Ramos (cell line): ENCODE results near the gene MTFR1L.

Source experiments
- in situ Hi-C: fragments of 300-500 bp; cut with MboI; formaldehyde crosslinking; loops from one replicate; pipeline ENCODE4 v1.14.3; 2022; ENCODE audit warnings: low sequenced_read_pairs; ENCODE audit not compliant: unreplicated experiment

Gene MTFR1L

GRCh38 chr1:25804964-25805862 lies 14.5 kb upstream of the MTFR1L start:
- in situ Hi-C loops, result loop anchor here (25.0 kb wide), 1 partner anchor 393 kb away; the partner anchor contains the start of gene RHCE

DNA sequence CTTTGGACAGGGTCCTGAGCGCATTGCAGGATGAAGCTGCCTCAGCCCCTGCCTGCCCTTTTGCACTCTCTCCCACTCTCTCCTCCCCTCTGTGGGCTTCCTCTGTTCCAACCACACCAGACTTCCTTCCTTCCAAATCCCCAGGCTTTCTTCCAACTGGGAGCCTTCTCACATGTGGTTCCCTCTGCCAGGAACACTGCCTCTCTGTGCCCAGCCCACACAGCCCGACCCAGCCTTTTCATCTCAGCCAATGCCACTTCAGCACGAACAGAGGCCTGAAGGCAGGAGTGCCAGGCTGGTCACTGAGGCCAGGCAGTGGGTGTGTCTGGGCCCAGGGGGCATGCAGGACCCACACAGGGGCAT lies 13.9 kb upstream of the MTFR1L start:
- in situ Hi-C loops, result loop anchor here (25.0 kb wide), 1 partner anchor 394 kb away; the partner anchor contains the start of gene RHCE

DNA sequence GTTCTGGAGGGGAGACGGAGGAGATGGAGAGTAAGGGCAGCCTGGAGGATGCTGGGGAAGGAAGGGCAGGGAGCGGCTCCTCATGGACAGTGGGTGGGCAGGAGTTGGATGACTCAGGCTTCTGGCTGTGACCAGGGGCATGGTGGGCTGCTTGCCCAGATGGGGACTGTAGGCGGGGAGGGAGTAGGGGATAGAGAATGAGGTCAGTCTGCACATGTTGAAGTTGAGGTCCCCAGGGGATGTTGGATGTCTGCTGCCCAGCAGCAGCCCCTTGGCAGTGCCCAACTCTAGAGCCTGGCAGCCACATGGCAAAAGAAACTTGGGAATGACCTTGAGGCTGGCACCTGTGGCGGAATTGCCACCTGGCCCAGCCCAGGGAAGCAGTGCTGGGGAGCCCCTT lies 13.3 kb upstream of the MTFR1L start:
- in situ Hi-C loops, result loop anchor here (25.0 kb wide), 1 partner anchor 394 kb away; the partner anchor contains the start of gene RHCE

DNA sequence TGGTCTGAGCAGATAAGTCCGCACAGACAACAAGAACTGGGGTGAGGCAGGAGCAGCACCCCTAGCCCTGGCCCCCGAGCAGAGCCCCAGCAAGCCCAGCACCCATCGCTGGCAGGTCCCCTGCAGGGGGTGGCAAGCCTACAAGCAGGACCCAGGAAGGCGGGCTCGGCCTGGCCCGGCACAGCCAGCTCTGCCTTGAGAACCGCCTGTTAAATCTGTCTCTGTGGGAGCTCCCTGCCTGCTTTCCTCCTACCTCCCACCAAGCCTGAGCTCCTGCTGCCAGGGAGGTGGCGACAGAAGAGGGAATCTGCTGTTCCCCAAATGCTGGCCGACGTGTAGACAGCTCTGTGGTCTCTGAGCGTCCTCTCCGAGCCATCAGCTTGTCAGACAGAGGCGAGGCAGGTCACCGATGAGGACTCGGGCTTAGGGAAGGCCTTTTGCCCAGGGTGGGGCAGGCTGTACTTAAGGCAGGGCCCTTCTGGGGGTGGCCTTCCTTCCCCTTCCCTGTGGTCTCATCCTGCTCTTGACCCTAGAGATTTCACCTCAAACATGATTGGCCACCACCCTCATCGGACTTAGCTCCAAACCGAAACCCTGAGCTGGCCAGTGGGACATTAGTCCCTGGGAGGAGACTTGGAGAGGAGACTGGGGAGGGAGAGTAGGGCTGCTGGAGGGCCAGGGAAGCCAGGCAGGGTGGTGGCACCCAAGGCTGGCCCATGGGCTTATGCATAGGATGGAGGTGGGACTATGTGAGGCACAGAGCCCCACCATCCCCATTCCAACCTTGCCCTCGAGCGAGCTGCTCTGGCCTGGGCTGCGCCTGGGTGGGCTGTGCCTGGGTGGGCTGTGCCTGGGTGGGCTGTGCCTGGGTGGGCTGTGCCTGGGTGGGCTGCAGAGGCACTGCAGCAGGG lies 12.0 kb upstream of the MTFR1L start:
- in situ Hi-C loops, result loop anchor here (25.0 kb wide), 1 partner anchor 395 kb away; the partner anchor contains the start of gene RHCE

- in situ Hi-C loops, result loop anchor here (25.0 kb wide), 1 partner anchor 396 kb away; the partner anchor contains the start of gene RHCE
Measured at GRCh38 chr1:25808481-25809244, 11.1 kb upstream of the MTFR1L start.

GRCh38 chr1:25809283-25809926 lies 10.3 kb upstream of the MTFR1L start:
- in situ Hi-C loops, result loop anchor here (25.0 kb wide), 1 partner anchor 397 kb away; the partner anchor contains the start of gene RHCE

DNA sequence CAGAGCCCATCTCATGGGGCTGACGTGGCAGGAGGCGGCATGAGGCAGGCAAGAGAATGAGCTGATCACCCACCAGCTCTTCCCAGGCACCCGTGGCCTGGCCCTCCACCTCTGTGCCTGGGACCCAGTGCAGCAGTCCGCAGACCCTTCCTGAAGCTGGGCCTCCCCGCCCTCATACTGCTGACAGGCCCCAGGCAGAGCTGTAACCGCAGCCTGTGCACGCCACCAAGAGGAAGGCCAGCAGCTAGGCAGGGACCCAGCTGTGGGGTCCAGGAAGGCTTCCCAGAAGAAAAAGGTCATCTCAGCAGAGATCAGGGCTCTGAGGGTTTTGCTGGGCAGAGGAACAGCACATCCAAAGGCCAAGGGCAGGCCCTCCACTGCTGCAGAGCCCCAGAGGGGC lies 9.8 kb upstream of the MTFR1L start:
- in situ Hi-C loops, result loop anchor here (25.0 kb wide), 1 partner anchor 398 kb away; the partner anchor contains the start of gene RHCE

DNA sequence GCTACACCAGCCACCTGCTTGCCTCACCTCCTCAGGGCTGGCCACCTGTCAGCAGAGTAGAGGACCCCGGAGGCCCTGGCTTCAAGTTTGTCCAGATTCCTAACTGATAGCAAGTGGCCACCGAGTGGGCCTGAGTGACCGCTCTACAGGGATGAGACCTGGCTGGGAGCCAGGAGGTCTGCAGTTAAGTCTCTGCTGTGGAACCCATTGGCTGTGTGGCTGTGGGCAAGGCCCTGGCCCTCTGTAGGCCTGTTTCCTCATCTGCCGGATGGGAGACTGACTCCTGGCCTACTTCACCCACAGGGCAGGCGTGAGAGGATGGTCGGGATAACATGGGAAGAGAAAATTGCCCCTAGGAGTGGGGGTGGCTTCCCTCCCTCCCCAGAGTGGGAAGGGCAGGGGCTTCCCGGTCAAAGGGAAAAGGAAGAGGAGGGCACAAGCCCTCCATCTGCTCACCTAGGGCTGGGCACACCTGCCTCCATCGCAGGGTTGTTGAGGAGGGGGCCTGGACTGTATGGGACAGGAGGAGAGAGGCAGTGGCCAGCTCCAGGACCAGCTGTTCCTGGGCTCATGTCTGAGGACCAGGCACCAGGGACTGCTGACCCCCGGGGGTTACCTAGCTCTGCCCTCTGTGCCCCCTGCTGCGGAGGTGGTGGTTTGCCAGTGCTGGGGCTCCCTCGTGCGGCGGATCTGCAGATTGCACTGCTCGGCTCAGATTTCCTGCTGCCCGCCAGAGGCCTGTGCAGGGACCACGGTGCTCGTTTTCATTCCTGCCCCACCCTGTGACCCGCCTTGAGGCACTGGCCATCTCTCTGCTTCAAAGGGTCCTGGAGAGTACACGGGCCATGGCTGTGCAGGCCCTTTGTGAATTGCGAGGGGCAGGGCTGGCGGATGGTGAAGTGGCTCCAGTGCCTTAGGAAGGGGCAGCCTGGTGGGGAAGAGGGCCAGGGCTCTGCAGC lies 9.1 kb upstream of the MTFR1L start:
- in situ Hi-C loops, result loop anchor here (25.0 kb wide), 1 partner anchor 398 kb away; the partner anchor contains the start of gene RHCE

DNA sequence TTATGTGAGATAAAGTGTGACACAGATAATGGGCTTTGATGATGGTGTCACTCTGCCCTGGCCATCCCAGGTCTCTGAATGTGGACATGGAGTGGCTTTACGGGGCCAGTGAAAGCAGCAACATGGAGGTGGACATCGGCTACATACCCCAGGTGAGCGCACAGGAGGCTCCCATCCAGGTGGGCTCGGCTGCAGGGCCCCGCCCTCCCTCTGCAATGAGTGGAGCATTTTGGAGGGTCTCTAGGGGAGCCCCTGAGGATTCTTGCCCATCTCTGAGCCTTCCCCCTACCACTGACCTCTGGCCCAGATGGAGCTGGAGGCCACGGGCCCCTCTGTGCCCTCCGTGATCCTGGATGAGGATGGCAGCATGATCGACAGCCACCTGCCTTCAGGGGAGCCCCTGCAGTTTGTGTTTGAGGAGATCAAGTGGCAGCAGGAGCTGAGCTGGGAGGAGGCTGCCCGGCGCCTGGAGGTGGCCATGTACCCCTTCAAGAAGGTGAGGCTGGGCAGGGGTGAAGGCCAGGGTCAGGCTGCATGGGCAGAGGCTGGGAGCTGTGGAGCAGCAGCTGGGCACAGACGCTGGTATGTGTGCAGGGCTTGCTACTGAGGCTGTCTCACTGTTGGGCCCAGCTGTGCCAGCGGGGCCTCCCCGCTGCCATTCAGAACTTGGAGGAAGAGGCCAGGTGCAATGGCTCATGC lies 8.2 kb upstream of the MTFR1L start:
- in situ Hi-C loops, result loop anchor here (25.0 kb wide), 1 partner anchor 399 kb away; the partner anchor contains the start of gene RHCE

GRCh38 chr1:25813071-25813733 lies 6.6 kb upstream of the MTFR1L start:
- in situ Hi-C loops, result loop anchor here (25.0 kb wide), 1 partner anchor 401 kb away; the partner anchor contains the start of gene RHCE

- in situ Hi-C loops, result loop anchor here (25.0 kb wide), 1 partner anchor 402 kb away; the partner anchor contains the start of gene RHCE
Measured at GRCh38 chr1:25813734-25814471, 5.9 kb upstream of the MTFR1L start.

DNA sequence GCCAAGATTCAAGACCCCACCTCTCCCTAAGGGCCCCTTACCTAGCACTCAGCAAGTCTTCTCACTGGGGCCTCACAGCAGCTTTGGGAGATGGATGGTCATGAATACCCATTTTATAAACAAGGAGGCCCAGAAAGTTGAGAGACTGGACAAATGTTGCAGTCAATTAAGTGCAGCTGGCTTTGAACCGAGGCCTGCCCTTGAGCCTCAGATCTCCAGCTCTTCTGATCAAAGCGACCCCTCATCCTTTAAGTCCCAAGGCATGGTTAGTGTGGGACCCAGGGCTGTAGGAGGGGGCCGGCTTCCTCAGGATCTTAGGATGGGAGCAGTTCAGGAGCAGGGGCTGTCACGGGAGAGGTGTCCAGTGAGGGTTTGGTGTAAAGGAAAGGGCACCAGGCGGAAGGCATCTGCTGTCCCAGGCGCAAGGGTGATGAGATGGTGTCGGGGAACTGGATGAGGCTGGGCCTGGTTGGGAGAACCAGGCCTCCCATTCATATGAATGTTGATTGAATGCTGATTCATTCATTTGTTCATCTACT lies 5.1 kb upstream of the MTFR1L start:
- in situ Hi-C loops, result loop anchor here (25.0 kb wide), 1 partner anchor 402 kb away; the partner anchor contains the start of gene RHCE

- in situ Hi-C loops, result loop anchor here (25.0 kb wide), 1 partner anchor 403 kb away; the partner anchor contains the start of gene RHCE
Measured at GRCh38 chr1:25815208-25816111, 4.3 kb upstream of the MTFR1L start.

- in situ Hi-C loops, result loop anchor here (25.0 kb wide), 1 partner anchor 404 kb away; the partner anchor contains the start of gene RHCE
Measured at GRCh38 chr1:25816112-25816718, 3.5 kb upstream of the MTFR1L start.
